Kidney (tissue), 14 donors: ENCODE results near the gene TMEM200A. TPM values are rescaled to one million over a fixed set of nuclear protein-coding genes. Genes with fewer than 3 reads are reported as not detected.

ENCODE experiments used
- DNase-seq, 5 donors: peaks; one replicate each; pipeline ENCODE4 v3.0.0-alpha.2; 2013 to 2020
- FAIRE-seq: peaks from 2 replicates; lab custom pipeline; 2012; peaks lifted over from hg19 to GRCh38; lab: Jason Lieb, UNC
- H3K27ac ChIP-seq, 2 donors: one replicate each; pipeline ENCODE4 v1.7.0; 2013; ENCODE audit warnings: low read depth in 2 of 2, low read length in 2 of 2, inconsistent platforms in 1 of 2
- H3K27me3 ChIP-seq: one replicate; pipeline ENCODE4 v1.7.1; 2013; ENCODE audit warnings: low read length, inconsistent platforms; ENCODE audit not compliant: control insufficient read depth, insufficient read depth
- H3K36me3 ChIP-seq, 3 donors: one replicate each; pipeline versions ENCODE4 v1.7.0 to v1.7.1; 2013; ENCODE audit warnings: low read length in 3 of 3, control low read depth in 1 of 3, inconsistent platforms in 1 of 3; ENCODE audit not compliant: insufficient read depth in 3 of 3, control insufficient read depth in 2 of 3
- H3K4me1 ChIP-seq, 3 donors: one replicate each; pipeline versions ENCODE4 v1.7.0 to v1.7.1; 2013; ENCODE audit warnings: low read length in 3 of 3, inconsistent platforms in 1 of 3, low read depth in 1 of 3; ENCODE audit not compliant: control insufficient read depth in 2 of 3, insufficient read depth in 2 of 3
- H3K4me3 ChIP-seq, 3 donors: one replicate each; pipeline versions ENCODE4 v1.7.0 to v1.8.1; 2013; ENCODE audit warnings: low read length in 3 of 3, control low read depth in 1 of 3, inconsistent platforms in 1 of 3
- H3K9ac ChIP-seq, 3 donors: one replicate each; pipeline versions ENCODE4 v1.7.0 to v1.7.1; 2013; ENCODE audit warnings: low read length in 3 of 3, control low read depth in 1 of 3, inconsistent platforms in 1 of 3
- H3K9me3 ChIP-seq, 3 donors: one replicate each; pipeline versions ENCODE4 v1.7.0 to v1.7.1; 2013; ENCODE audit warnings: low read length in 3 of 3, control low read depth in 1 of 3, inconsistent platforms in 1 of 3; ENCODE audit not compliant: control insufficient read depth in 2 of 3, insufficient read depth in 1 of 3
- intact Hi-C: fragments of 100-400 bp; cut with DNase I; formaldehyde crosslinking; loops from one replicate; pipeline ENCODE4 v1.11.1; 2022
- polyA plus RNA-seq: library from polyadenylated mRNA; stranded (reverse); fragments of 350-450 nt; fragmentation: Illumina TruSeq; extraction: RNeasy Lipid Tissue Mini Kit (QIAGEN cat#74804); gene quantifications from one replicate; pipeline ENCODE4 v1.2.3, GENCODE V29; 2014; ENCODE audit warnings: low read depth, low replicate concordance; ENCODE audit not compliant: insufficient read depth
- total RNA-seq: library from RNA; stranded (reverse); fragmentation: NEBNext Ultra II Directional; extraction: Animal tissue kit (Norgen Biotek cat#: 25700); gene quantifications from one replicate; pipeline ENCODE4 v1.2.1, GENCODE V29; 2021
- TF ChIP-seq, protein P1 (sequence below): IDR thresholded peaks from 3 replicates; pipeline ENCODE4 v1.5.1; 2012; ENCODE audit warnings: mild to moderate bottlenecking, moderate library complexity, borderline replicate concordance; ENCODE audit not compliant: insufficient read depth; ENCODE audit errors: extremely low read depth
- donor health status: control.
- donor health status: control.
- donor health status: control.
- donor health status: control.
- donor health status: control.
- donor health status: DM: yes; HTN: yes; CAD: no.
- donor health status: Normal renal cell carcinoma (clear cell type).

The TMEM200A gene
- total and polyA plus RNA-seq, 2 donors from 2014 or later = 7.7 to 17.9 TPM

DNA sequence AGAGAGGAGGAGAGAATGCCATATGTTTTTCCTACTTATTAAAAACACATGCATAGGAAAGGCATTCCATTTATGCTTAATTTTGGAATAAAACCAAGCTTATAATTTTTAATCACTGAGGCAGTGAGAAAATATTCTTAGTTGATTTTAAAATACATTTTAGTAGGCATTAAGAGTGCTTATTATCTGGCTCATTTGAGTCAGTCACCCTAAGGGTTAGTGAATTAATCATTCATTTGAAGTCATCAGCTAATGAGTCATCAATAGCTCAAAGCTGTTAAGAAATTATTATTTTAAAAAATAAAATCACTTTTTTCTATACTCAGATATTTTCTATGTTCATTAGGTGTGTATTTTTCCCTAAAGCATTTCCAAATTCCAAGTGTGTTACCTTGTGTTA, 81.6 kb downstream of the TMEM200A start:
- FAIRE-seq (no peak), DNase-seq (no peak)
- Histone ChIP-seq H3K27me3 (no peaks in the 10 kb centered on the region), H3K4me3 (no peak overlapping the region), H3K27ac (no peak overlapping the region), H3K4me1 (no peaks in the 10 kb centered on the region), H3K36me3 (no peaks in the 10 kb centered on the region), H3K9ac (no peak overlapping the region), H3K9me3 (no peaks in the 10 kb centered on the region)
- intact Hi-C loops = no loop called here
- TF ChIP-seq, protein P1, sequence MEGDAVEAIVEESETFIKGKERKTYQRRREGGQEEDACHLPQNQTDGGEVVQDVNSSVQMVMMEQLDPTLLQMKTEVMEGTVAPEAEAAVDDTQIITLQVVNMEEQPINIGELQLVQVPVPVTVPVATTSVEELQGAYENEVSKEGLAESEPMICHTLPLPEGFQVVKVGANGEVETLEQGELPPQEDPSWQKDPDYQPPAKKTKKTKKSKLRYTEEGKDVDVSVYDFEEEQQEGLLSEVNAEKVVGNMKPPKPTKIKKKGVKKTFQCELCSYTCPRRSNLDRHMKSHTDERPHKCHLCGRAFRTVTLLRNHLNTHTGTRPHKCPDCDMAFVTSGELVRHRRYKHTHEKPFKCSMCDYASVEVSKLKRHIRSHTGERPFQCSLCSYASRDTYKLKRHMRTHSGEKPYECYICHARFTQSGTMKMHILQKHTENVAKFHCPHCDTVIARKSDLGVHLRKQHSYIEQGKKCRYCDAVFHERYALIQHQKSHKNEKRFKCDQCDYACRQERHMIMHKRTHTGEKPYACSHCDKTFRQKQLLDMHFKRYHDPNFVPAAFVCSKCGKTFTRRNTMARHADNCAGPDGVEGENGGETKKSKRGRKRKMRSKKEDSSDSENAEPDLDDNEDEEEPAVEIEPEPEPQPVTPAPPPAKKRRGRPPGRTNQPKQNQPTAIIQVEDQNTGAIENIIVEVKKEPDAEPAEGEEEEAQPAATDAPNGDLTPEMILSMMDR = no peak

DNA sequence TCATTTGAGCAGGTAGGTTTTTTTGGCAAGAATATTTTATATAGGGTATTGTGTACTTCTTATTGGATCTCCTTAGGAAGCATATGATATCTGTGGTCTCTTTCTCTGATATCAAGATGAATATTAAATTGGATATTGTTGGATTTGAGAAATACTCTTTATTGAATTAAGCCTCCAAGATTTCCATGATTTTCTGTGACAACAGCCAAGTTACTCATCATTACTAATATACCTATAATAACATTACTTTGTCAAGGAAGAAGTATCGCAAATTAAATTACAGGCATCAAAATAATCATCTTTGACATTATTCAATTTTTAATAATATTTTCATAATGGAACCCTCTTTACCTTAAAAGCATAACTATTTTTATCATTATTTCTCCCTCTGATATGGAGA, 86.5 kb downstream of the TMEM200A start:
- intact Hi-C loops = no loop called here
- H3K36me3 ChIP-seq = no peaks in the 10 kb centered on the region
- TF ChIP-seq, protein P1 = no peak
- no peak overlapping the region for H3K9ac ChIP-seq
- H3K27me3 ChIP-seq = no peaks in the 10 kb centered on the region
- FAIRE-seq = no peak
- H3K27ac ChIP-seq = no peak overlapping the region
- no peaks in the 10 kb centered on the region for H3K4me1 ChIP-seq
- DNase-seq = no peak
- H3K9me3 ChIP-seq = no peaks in the 10 kb centered on the region
- no peak overlapping the region for H3K4me3 ChIP-seq

DNA sequence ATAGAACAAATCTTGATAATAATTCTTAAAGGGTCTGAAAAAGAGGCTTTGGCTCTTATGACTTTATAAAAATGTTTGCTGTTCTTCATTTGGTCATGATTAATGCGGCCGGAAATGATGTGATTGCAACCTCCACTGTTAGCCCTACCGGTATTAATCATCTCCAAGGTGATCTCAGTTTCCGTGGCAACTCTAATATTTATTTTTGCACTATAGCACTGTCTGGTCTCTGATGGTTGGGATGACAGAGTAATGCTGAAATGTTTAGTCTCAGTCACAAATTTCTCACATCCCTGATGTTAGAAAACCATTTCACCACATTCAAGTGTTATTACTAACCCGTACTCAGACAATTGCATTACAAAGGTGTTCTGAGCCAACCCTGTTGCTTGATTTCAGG, 87.4 kb downstream of the TMEM200A start:
- intact Hi-C loops = no loop called here
- Histone ChIP-seq H3K9ac (no peak overlapping the region), H3K4me3 (no peak overlapping the region), H3K9me3 (no peaks in the 10 kb centered on the region), H3K4me1 (no peaks in the 10 kb centered on the region), H3K36me3 (no peaks in the 10 kb centered on the region), H3K27ac (no peak overlapping the region), H3K27me3 (no peaks in the 10 kb centered on the region)
- DNase-seq = no peak
- TF ChIP-seq, protein P1 = no peak
- no peak for FAIRE-seq

DNA sequence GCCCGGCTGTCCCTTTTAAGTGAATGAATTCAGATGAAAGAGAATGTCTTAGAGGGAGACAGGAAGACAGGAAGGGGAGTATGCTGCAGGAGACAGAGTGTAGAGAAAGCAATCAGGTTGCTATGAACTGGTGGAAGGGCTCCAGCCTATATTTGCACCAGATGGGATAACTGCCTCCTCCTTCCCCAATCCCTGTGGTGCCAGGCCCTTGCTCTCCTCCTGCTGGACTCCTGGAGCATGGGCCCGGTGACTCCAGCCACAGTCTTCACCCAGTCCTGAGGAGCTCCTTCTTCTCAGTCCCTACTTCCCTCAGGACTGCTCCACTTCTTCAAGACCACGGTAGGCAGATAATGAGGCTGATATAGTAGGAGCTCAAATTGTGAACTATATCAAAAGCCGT, 91.8 kb downstream of the TMEM200A start:
- intact Hi-C loops = no loop called here
- Histone ChIP-seq H3K27me3 (no peaks in the 10 kb centered on the region), H3K4me3 (no peak overlapping the region), H3K9me3 (no peaks in the 10 kb centered on the region), H3K9ac (no peak overlapping the region), H3K27ac (no peak overlapping the region), H3K36me3 (no peaks in the 10 kb centered on the region), H3K4me1 (no peaks in the 10 kb centered on the region)
- TF ChIP-seq, protein P1 = no peak
- DNase-seq = no peak
- no peak for FAIRE-seq
